Neural progenitor cell (in vitro differentiated cells): ENCODE data around the gene SMCO3.

Experiments used
- EZH2 ChIP-seq: fragments of 200-600 bp; sonication (generic); IDR thresholded peaks from 2 replicates; pipeline ENCODE4 v1.6.1; 2017; ENCODE audit warnings: antibody characterized with exemption, mild to moderate bottlenecking, moderate library complexity
- EZH2phosphoT487 ChIP-seq: fragments of 200-600 bp; sonication (generic); IDR thresholded peaks from 2 replicates; pipeline ENCODE4 v1.6.1; 2017; ENCODE audit warnings: antibody characterized with exemption
- TF ChIP-seq, protein P1 (sequence below): fragments of 200-600 bp; sonication (generic); IDR thresholded peaks from 2 replicates; pipeline ENCODE4 v1.5.1; 2017; ENCODE audit warnings: antibody characterized with exemption, mild to moderate bottlenecking

DNA sequence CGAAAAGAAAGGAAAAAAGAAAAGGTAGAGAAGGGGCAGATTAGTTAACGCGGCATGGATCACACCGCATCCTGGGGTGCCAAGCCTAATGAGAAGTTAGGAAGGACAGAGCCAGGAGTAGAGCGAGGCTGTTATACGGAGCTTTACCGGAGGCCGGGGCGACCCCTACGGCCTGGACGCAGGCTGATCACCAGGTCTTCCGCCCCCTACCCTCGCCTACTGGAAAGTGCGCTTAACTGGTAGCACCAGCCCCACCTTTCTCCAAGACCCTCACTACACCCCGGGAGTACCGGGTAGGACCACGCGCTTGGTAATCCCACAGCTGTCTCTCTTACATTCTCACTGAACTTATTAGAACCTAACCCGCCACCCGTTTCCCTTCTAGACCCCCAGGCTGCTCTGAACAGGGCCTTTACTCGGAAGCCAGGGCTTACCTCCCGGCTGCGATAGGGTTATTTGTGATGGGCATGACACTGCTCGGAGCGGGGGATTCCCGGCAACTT is 44.5 kb downstream of the SMCO3 start:
- TF ChIP-seq, protein P1, sequence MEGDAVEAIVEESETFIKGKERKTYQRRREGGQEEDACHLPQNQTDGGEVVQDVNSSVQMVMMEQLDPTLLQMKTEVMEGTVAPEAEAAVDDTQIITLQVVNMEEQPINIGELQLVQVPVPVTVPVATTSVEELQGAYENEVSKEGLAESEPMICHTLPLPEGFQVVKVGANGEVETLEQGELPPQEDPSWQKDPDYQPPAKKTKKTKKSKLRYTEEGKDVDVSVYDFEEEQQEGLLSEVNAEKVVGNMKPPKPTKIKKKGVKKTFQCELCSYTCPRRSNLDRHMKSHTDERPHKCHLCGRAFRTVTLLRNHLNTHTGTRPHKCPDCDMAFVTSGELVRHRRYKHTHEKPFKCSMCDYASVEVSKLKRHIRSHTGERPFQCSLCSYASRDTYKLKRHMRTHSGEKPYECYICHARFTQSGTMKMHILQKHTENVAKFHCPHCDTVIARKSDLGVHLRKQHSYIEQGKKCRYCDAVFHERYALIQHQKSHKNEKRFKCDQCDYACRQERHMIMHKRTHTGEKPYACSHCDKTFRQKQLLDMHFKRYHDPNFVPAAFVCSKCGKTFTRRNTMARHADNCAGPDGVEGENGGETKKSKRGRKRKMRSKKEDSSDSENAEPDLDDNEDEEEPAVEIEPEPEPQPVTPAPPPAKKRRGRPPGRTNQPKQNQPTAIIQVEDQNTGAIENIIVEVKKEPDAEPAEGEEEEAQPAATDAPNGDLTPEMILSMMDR, result no peak
- no peak for TF ChIP-seq EZH2
- TF ChIP-seq EZH2phosphoT487, result no peak
